Heart right ventricle (tissue), 16 donors: ENCODE measurements around the gene PRR5L. TPM values are rescaled to one million over a fixed set of nuclear protein-coding genes. Genes with fewer than 3 reads are reported as not detected.
A peak's percentile ranks its signal among the peaks of the same experiment; 100 is the strongest.

Experiments used
- ATAC-seq, 8 donors: fragments of 200-7000 bp; cut with Tn5 transposase; one replicate each; pipeline ENCODE4 v1.9.1; 2020; ENCODE audit warnings: mild to moderate bottlenecking in 8 of 8, moderate library complexity in 8 of 8, moderate number of reproducible peaks in 1 of 8
- DNase-seq, 2 donors: peaks; one replicate each; pipeline ENCODE4 v3.0.0-alpha.2; 2020
- H3K27ac ChIP-seq, 10 donors: fragments of 200-600 bp; sonication (generic) in 2 of 10; one replicate each; pipeline versions ENCODE4 v1.5.0 to v1.8.0; 2020 to 2022; ENCODE audit warnings: mild to moderate bottlenecking in 3 of 10
- H3K27me3 ChIP-seq, 7 donors: fragments of 200-600 bp; one replicate each; pipeline ENCODE4 v1.8.0; 2021 to 2022; ENCODE audit warnings: mild to moderate bottlenecking in 2 of 7
- H3K36me3 ChIP-seq, 9 donors: fragments of 200-600 bp; sonication (generic) in 1 of 9; one replicate each; pipeline versions ENCODE4 v1.5.0 to v1.8.0; 2020 to 2022; ENCODE audit warnings: mild to moderate bottlenecking in 2 of 9
- H3K4me1 ChIP-seq, 9 donors: fragments of 200-600 bp; sonication (generic) in 1 of 9; one replicate each; pipeline versions ENCODE4 v1.5.0 to v1.8.0; 2020 to 2022; ENCODE audit warnings: mild to moderate bottlenecking in 4 of 9
- H3K4me3 ChIP-seq, 10 donors: fragments of 200-600 bp; sonication (generic) in 2 of 10; one replicate each; pipeline versions ENCODE4 v1.5.0 to v1.8.0; 2020 to 2022; ENCODE audit warnings: mild to moderate bottlenecking in 7 of 10, moderate library complexity in 2 of 10
- H3K9me3 ChIP-seq, 11 donors: fragments of 200-600 bp in 10 of 11; sonication (generic) in 2 of 11; one replicate each; pipeline versions ENCODE4 v1.5.0 to v1.8.0; 2013 to 2022; ENCODE audit warnings: mild to moderate bottlenecking in 2 of 11, control low read depth in 1 of 11, moderate library complexity in 1 of 11
- WGBS, 2 donors: extraction: QIAGEN DNeasy Blood & Tissue Kit; methylation state at CpG; one replicate each; pipeline ENCODE4 v1.1.7; 2013; ENCODE audit warnings: inconsistent platforms in 1 of 2; 5-methylcytosine and 5-hydroxymethylcytosine counted together
- intact Hi-C, 10 donors: fragments of 100-400 bp; cut with DNase I; formaldehyde crosslinking; loops; one replicate each; pipeline versions ENCODE4 v1.11.1 to v1.14.2; 2022
- polyA plus RNA-seq, 2 donors: library from polyadenylated mRNA; stranded (reverse); fragments of 200-250 nt; gene quantifications; one replicate each; pipeline ENCODE4 v1.2.3, GENCODE V29; 2013
- total RNA-seq, 10 donors: library from RNA; stranded (reverse); fragmentation: NEBNext Ultra II Directional in 3 of 10; extraction: Animal tissue kit (Norgen Biotek cat#: 25700) in 3 of 10; gene quantifications; one replicate each; pipeline versions ENCODE4 v1.2.1 to v1.2.4, GENCODE V29; 2021 to 2023
- TF ChIP-seq, protein P1 (sequence below), 9 donors: fragments of 200-600 bp; sonication (generic) in 2 of 9; IDR thresholded peaks; one replicate each; pipeline versions ENCODE4 v1.5.0 to v1.8.0; 2021 to 2022; ENCODE audit warnings: antibody characterized with exemption in 9 of 9, mild to moderate bottlenecking in 5 of 9, moderate library complexity in 1 of 9
- donor health status: Arrhythmogenic right ventricular cardiomyopathy.
- donor health status: ischemic (EF 13 %, LVEDD 7.1; RV severe dilation, severe dysfunction).
- donor health status: healthy with polysubstance abuse.
- donor health status: DM: no; HTN: yes; CAD: no.
- donor health status: DM: no; HTN: no; CAD: no.
- donor health status: ischemic (EF 25% LVEDD 6.9; RV normal size, moderate dysfunction).
- donor health status: ischemic (EF 25% LVEDD 5.7; RV mildly dilated, moderate dysfunction).
- donor health status: healthy.
- donor health status: DM: yes; HTN: yes; CAD: no.
- donor health status: Ischemic cardiomyopathy.
- donor health status: ischemic (EF 35%, LVEDD 5.7; RV mildly dilated, moderate dysfunction).
- donor health status: nonischemic (EF 11% LVEDD 7.7; RV severe dilation, severe dysfunction).
- donor health status: DM: yes; HTN: yes; CAD: no.
- donor health status: PGD.
- donor health status: ischemic (EF 29% LVEDD 5.4; RV normal size, mild dysfunction).
- donor health status: nonischemic (EF 23%, LVEDD 6.1; RV moderate dilation, normal function).

The PRR5L gene
- total and polyA plus RNA-seq, 12 donors, result 0.80 to 10.7 (median 2.4) TPM

DNA sequence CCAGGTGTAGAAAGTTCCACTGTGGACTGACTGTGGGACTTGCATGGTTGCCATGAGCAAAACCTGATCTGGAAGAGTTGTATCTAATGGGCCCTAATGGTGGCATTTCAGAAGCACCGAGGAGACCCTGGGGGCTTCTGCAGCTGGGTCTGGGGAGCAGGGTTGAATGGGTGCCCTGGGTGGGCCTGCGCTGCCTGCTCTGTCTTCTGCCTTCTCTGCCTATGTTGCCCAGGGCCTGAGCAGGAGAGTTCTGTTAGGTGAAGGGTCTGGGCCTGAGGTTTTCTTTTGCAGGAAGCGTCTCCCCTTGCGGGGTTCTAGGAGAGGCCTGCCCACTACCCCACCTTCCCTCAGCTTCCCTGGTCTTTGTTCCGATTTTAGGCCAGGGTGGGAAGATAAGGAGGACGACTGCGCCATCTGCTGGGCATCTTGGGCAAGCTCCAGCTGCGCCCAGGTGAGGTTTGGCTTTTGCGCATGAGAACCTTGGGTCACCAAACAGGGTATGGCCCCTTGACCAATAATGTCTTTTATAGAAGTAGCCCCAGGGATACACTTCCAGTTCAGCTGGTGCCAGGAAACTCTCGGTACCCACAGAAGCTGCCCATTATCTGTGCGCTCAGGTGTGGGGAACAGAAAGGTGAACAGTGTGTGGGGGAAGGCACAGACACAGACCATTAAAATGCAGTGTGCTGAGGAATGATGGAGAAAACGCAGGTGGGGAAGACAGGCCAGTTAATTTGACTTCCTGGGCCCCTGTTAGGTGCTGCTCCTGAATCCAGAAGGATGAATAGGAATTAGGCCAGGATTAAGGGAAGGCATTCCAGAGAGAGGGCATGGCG is 30.1 kb upstream of the PRR5L start:
- Histone ChIP-seq H3K9me3 (no peaks in the 10 kb centered on the region), H3K4me3 (no peak overlapping the region), H3K4me1 (peaks cover 0 to 6% (median 0%) of the 10 kb centered on the region in 9 donors), H3K27me3 (peaks cover 0 to 24% (median 0%) of the 10 kb centered on the region in 7 donors), H3K27ac (no peak overlapping the region), H3K36me3 (peaks cover 0 to 8% (median 3%) of the 10 kb centered on the region in 9 donors)
- WGBS, 2 donors, result 31 to 35% methylated on average over 13 of the region's 13 CpGs
- TF ChIP-seq, protein P1, sequence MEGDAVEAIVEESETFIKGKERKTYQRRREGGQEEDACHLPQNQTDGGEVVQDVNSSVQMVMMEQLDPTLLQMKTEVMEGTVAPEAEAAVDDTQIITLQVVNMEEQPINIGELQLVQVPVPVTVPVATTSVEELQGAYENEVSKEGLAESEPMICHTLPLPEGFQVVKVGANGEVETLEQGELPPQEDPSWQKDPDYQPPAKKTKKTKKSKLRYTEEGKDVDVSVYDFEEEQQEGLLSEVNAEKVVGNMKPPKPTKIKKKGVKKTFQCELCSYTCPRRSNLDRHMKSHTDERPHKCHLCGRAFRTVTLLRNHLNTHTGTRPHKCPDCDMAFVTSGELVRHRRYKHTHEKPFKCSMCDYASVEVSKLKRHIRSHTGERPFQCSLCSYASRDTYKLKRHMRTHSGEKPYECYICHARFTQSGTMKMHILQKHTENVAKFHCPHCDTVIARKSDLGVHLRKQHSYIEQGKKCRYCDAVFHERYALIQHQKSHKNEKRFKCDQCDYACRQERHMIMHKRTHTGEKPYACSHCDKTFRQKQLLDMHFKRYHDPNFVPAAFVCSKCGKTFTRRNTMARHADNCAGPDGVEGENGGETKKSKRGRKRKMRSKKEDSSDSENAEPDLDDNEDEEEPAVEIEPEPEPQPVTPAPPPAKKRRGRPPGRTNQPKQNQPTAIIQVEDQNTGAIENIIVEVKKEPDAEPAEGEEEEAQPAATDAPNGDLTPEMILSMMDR (IDR thresholded peaks at IDR 0.05), result peak; percentile 48 to 88 (median 77)
- intact Hi-C loops, result loop anchor here (1.0 to 10.0 kb wide), 12 partner anchors 111 to 781 kb away; partner anchors contain the start of gene FJX1 (in 3 of the 10)
- DNase-seq (peak; percentile 20 to 56), ATAC-seq (peak; percentile 53 to 78 (median 66))

GRCh38 chr11:36266767-36267166 is 29.3 kb upstream of the PRR5L start:
- Histone ChIP-seq H3K4me3 (no peak overlapping the region), H3K27me3 (peaks cover 0 to 22% (median 0%) of the 10 kb centered on the region in 7 donors), H3K27ac (no peak overlapping the region), H3K4me1 (peaks cover 0 to 6% (median 0%) of the 10 kb centered on the region in 9 donors), H3K36me3 (peaks cover 0 to 15% (median 10%) of the 10 kb centered on the region in 9 donors), H3K9me3 (no peaks in the 10 kb centered on the region)
- TF ChIP-seq, protein P1 (IDR thresholded peaks at IDR 0.05), result no peak
- ATAC-seq (no peak), DNase-seq (no peak)
- intact Hi-C loops, result loop anchor here (1.0 to 10.0 kb wide), 12 partner anchors 112 to 782 kb away; partner anchors contain the start of gene FJX1 (in 3 of the 10)
- WGBS, 2 donors, result 66 to 70% methylated on average over 5 of the region's 5 CpGs

GRCh38 chr11:36268337-36268985 is 27.6 kb upstream of the PRR5L start:
- peaks cover 0 to 32% (median 27%) of the 10 kb centered on the region in 9 donors for H3K36me3 ChIP-seq
- intact Hi-C loops, result loop anchor here (5.0 to 10.0 kb wide), 9 partner anchors 114 to 784 kb away; partner anchors contain the start of gene FJX1 (in 3 of the 10)
- DNase-seq, result no peak
- H3K27me3 ChIP-seq, result peaks cover 0 to 11% (median 0%) of the 10 kb centered on the region in 7 donors
- H3K9me3 ChIP-seq, result peaks cover 0 to 14% (median 0%) of the 10 kb centered on the region in 11 donors
- no peak for ATAC-seq
- H3K27ac ChIP-seq, result no peak overlapping the region
- no peak overlapping the region for H3K4me3 ChIP-seq
- 83 to 86% methylated on average over 8 of the region's 8 CpGs for WGBS, 2 donors
- peaks cover 0 to 6% (median 0%) of the 10 kb centered on the region in 9 donors for H3K4me1 ChIP-seq
- TF ChIP-seq, protein P1 (IDR thresholded peaks at IDR 0.05), result no peak

- Histone ChIP-seq H3K4me1 (peaks cover 0 to 5% (median 0%) of the 10 kb centered on the region in 9 donors), H3K36me3 (peaks cover 0 to 54% (median 41%) of the 10 kb centered on the region in 9 donors), H3K27ac (no peak overlapping the region), H3K9me3 (peaks cover 0 to 17% (median 0%) of the 10 kb centered on the region in 11 donors), H3K4me3 (no peak overlapping the region), H3K27me3 (no peaks in the 10 kb centered on the region)
- DNase-seq, result no peak
- TF ChIP-seq, protein P1 (IDR thresholded peaks at IDR 0.05), result no peak
- ATAC-seq, result no peak
- intact Hi-C loops, result no loop called here
- 92 to 95% methylated on average over 9 of the region's 9 CpGs for WGBS, 2 donors
Measured at GRCh38 chr11:36270701-36271100, 25.4 kb upstream of the PRR5L start.
